Renal cortical epithelial cell (primary cell): Measurements from ENCODE around the gene TMEM123. TPM values are rescaled to one million over a fixed set of nuclear protein-coding genes. Genes with fewer than 3 reads are reported as not detected.
A peak's percentile ranks its signal among the peaks of the same experiment; 100 is the strongest.
"Not testable (repeated sequence)": the region's sequence is repeated elsewhere in the genome, so short reads cannot be mapped to it uniquely, and the experiment has no call there.

Source experiments
- DNase-seq: peaks from one replicate; pipeline ENCODE4 v3.0.0-alpha.2; 2011; ENCODE audit warnings: low read depth
- total RNA-seq: library from RNA; depleted of rRNA; stranded (reverse); fragments of >200 nt; gene quantifications from 2 replicates; pipeline ENCODE4 v1.2.3, GENCODE V29; 2014

The TMEM123 gene
- total RNA-seq, 1 donor from 2014 or later = 332 TPM

DNA sequence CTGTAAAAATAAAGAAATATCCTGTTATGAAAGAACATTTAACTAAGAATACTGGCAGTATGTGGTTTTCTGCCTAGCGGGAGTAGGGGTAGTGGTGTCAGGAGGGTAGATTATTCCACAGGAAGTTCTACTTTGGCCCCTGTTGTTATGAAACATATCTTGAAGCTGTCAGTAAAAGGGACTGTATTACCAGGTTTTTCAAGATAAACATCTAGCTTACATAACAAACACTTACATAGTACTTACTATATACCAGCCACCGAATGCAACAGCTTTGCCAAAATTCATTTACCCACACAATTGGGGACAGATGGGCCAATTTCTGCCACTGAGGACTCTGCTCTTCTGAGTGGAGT lies 3.7 kb downstream of the TMEM123 start:
- DNase-seq = no peak

DNA sequence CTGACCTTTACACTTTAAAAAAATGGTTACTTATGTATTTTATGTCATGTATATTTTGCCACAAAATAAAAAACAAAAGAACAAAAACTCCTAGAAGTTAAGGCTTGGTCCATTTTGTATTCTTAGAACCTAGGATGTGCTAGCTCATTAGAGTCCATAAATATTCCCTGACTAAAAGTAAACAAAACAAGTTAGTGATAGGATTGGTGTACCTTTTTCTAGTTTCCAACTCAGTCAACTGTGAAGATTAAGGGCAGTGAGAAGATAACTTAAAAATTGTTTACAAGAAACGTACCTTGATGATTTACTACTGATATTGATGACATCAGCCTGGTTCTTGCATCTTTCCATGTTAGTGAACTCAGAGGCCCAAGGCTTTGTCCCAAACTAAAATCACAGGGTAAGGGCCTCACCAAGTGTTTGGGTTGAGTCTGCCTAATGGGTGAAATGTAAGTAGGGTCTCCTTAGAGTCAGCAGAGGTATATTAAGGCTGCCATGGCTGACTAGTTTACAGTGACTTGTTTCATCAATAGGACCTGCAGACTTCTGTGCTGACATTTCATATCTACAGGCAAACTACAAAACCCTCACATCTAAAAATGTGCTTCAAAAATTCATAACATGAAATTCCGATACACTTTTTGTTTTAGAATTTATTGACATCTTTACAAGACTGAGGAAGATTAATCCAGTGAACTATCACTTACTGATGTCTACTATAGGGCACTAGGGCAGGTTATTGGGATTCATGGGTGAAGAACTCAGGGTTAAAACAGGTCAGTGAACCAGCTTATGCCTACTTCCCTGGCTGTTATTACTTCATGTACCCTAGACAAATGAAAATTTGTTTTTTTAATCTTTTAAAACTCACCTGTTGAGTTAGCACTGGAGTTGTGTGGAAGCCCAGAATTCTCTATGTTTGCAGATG lies 4.4 kb downstream of the TMEM123 start:
- no peak for DNase-seq

DNA sequence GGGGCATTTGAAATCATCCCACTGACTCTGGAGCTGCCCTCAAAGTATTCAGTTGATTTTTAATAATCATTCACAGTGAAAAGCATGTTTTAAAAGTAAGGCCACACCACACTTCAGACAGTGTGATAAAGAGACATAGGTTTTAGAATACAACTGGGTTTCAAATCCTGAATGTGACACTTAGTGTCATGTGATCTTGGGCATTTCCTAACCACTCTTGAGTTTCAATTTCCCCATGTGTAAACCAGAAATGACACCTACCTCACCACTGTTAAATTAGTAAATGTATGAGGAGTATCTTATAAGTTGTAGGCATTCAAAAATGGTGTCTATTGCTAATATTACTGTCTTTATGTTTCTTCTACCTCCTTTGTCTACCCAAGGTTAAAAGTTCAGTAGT lies 5.4 kb downstream of the TMEM123 start:
- DNase-seq = no peak

DNA sequence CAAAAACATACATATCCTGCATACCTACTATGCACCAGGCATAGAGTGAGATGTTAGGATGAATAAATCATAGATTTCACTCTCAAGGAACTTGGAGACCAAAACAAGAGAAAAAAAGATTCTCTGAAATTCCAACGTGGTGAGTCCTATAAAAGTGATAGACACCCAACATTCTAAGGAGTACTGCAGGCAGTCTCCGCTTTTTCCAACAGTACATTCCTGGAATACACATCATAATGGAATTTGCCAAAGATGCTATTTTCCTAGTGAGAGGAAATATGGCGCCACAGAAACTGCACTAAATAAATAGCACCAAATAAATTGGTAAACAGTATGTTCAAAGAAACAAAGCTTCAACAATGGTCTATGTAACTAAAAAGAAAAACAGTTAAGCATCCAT lies 6.0 kb downstream of the TMEM123 start:
- DNase-seq = peak; percentile 73

DNA sequence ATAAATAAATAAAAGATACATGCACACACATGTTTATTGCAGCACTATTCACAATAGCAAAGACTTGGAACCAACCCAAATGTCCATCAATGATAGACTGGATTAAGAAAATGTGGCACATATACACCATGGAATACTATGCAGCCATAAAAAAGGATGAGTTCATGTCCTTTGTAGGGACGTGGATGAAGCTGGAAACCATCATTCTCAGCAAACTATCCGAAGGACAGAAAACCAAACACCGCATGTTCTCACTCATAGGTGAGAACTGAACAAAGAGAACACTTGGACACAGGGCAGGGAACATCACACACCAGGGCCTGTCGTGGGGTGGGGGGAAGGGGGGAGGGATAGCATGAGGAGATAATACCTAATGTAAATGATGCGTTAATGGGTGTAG lies 7.9 kb downstream of the TMEM123 start:
- DNase-seq = not testable (repeated sequence)

DNA sequence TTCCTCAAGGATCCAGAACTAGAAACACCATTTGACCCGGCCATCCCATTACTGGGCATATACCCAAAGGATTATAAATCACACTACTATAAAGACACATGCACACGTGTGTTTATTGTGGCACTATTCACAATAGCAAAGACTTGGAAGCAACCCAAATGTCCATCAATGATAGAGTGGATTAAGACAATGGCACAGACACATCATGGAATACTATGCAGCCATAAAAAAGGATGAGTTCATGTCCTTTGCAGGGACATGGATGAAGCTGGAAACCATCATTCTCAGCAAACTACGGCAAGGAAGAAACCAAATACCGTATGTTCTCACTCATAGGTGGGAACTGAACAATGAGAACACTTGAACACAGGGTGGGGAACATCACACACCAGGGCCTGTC lies 8.4 kb downstream of the TMEM123 start:
- not testable (repeated sequence) for DNase-seq

DNA sequence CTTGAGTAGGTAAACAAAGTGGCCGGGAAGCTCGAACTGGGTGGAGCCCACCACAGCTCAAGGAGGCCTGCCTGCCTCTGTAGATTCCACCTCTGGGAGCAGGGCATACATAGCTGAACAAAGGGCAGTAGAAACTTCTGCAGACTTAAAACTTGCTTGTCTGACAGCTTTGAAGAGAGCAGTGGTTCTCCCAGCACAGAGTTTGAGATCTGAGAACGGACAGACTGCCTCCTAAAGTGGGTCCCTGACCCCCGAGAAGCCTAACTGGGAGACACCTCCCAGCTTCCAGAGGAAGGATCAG lies 13.6 kb downstream of the TMEM123 start:
- not testable (repeated sequence) for DNase-seq

DNA sequence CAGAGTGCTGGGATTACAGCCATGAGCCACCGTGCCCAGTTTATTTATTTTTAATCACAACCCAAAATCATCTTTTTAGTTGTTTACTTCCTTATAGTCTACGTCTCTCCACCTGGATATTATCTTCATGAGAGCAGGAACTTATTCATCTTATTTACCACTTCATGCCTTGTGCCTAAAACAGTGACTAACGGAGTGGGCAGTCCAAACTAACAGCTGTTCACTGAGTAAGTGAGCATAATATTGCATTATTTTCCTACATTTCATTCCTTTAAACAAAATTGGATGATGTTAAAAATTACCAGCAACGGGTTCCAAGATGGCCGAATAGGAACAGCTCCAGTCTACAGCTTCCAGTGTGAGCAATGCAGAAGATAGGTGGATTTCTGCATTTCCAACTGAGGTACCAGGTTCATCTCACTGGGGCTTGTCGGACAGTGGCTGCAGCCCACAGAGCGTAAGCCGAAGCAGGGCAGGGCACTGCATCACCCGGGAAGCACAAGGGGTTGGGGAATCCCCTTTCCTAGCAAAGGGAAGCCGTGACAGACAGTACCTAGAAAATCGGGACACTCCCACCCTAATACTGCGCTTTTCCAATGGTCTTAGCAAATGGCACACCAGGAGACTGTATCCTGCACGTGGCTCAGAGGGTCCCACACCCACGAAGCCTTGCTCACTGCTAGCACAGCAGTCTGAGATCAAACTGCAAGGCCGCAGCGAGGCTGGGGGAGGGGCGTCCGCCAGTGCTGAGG lies 14.1 kb downstream of the TMEM123 start:
- no peak for DNase-seq

DNA sequence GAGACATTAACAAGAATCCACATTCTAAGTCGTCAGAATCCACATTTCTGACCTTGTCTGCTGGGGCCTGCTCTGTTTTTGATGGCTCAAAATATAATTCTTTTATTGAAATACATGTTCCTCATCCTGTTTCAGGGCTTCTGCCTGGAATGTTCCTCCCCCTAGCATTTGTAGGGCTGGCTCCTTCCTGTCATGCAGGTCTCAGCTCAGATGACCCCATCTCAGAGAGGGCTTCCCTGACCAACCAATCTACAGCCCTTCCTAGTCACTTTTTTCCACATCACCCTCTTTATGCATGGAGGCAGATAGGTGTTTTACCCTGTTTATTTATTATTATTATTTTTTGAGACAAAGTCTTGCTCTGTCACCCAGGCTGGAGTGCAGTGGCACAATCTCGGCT lies 14.8 kb downstream of the TMEM123 start:
- no peak for DNase-seq

DNA sequence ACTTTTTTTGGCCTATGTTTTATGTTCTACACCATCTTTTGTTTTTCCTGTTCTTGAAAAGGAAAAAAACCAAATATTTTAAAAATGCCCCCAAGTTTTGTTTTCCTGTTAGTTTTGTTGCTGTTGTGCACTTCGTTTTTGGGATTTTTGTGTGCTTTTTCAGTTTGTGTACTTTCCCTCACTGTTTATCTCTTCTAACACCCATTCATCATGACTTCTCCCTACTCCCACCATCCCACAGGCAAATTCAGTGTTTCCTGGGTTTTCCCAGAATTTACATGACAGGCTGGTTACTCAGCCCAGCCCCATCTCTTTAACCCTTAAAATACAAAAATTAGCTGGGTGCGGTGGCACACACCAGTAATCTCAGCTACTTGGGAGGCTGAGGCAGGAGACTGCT lies 15.6 kb downstream of the TMEM123 start:
- no peak for DNase-seq

DNA sequence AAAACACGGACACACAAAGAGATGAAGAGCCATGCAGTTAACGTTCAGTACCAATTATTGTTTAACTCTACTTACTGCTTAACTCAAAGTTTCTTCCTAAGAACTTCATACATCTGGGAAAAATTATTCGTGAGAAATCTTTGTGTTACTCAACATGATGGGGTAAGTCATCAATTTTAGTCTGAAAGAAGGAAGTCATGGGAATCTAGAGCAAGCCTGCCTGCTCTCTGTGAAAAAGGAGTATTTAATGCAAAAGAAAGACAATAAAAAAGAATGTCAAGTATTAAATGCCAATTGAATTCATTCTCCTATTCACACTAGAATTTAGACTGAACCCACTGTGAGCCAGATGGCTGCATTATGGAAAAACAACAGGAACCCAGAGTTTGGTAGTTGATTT lies 16.0 kb downstream of the TMEM123 start:
- no peak for DNase-seq

DNA sequence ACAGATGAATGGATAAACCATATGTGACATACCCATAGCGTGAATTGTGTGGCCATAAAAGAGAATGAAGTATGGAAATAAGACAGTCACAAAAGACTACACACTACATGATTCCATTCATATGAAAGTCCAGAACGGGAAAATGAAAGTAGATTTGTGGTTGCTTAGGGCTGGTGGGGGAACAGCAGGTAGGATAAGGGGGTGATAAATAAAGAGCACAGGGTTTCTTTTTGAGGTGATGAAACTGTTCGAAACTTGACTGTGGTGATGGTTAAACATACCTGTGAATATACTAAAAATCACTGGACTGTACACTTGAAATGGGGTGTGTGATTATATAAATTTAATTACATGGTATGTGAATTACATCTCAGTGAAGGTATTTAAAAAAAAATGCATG lies 16.9 kb downstream of the TMEM123 start:
- DNase-seq = no peak

DNA sequence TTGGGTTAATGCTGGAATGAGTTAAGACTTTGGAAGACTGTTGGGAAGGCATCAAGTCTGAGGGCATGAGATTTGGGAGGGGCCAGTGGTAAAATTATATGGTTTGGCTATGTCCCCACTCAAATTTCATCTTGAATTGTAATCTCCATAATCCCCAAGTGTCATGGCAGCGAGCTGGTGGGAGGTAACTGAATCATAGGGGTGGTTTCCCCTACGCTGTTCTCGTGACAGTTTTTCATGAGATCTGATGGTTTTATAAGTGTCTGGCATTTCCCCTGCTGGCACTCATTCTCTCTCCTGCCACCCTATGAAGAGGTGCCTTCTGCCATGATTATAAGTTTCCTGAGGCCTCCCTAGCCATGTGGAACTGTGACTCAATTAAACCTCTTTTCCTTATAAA lies 19.0 kb downstream of the TMEM123 start:
- DNase-seq = not testable (repeated sequence)

DNA sequence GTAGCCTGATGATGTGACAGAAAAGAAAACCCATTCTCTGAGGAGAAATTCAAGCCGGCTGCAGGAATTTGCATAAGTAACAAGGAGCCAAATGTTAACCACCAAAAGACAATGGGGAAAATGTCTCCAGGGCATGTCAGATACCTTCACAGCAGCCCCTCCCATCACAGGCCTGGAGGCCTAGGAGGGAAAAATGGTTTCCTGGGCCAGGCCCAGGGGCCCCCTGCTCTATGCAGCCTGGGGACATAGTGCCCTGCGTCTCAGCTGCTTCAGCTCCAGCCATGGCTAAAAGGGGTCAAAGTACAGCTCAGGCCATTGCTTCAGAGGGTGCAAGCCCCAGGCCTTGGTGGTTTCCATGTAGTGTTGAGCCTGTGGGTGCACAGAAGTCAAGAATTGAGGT lies 20.0 kb downstream of the TMEM123 start:
- DNase-seq = not testable (repeated sequence)

DNA sequence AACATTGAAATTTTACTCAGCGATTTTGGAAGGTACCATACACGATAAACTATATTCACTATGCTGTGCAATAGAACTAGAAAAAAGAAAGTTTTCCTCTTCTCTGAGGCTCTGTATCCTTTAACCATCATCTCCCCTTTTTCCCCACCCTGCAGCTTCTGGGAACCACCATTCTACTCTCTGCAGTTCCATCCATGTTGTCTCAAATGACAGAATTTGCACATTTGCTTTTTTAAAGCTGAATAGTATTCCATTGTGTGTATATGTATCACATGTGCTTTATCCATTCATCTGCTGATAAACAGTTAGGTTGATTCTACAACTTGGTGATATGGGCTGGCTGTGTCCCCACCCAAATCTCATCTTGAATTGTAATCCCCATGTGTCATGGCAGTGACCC lies 21.2 kb downstream of the TMEM123 start:
- no peak for DNase-seq

DNA sequence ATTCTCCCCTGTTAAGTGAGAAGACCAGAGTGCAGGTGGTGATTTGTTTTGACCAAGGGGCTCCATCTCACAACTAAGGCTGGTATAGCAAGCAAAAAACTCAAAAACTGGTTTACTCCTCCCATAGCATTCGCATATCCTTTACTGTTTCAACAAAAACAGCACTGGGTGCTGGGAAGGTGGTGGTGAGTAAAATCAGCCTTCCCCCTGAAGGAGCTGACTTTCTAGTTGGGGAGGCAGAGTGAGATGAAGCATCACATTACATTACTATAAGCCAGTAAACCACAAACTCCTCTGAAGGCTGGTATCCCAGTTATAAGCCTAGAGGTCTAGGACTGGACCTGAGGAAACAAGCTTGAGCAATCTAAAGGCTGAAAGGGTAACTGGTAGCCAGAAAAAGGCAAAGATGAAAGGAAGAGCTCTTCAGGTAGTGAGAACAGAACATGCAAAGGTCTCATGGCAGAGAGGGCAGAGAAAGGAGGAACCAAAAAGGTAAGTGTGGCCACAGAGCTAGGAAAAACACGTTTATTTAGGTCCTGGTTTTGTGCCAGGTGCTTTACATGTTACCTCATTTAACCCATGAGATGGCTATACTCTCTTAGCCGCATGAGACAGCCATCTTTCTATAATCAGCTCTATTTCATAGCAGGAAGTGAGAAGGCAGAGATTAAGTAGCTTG lies 22.3 kb downstream of the TMEM123 start:
- peak; percentile 63 for DNase-seq

DNA sequence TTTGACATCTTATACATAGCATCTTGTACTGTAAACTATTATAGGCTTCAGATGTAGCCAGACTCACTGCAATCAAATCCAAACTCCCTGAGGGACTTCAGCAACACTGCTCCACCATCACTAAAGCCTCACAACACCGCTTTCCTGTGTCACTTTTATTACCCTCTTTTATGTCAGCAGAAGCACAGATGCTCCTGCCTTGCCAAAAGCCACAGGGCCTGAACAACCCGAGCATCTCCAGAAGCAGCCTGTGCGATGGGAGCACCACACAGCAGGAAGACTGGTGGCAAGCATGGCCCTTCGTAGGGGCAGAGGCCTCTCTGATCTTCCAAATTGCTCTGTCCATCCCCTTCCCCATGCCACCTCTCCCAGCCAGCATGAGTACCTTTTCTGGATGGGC lies 22.9 kb downstream of the TMEM123 start:
- no peak for DNase-seq

DNA sequence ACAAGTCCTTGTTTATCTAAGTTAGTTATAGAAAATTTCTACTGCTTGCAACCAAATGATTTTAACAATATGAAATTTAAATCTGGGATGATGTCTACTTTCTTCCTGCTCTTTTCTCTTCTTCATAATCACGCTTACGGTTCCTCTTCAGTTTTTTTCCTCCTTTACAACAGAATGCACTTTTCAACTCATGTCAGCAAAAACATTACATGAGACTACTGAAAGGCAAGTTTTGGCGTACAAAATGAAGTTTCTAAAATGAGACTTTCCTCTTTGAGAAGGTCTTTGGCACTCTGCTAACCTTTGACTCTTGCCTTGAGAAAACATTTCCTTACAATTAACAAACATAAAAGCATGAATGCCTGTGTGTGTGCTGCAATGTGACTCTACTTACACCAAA lies 23.3 kb downstream of the TMEM123 start:
- DNase-seq = no peak

DNA sequence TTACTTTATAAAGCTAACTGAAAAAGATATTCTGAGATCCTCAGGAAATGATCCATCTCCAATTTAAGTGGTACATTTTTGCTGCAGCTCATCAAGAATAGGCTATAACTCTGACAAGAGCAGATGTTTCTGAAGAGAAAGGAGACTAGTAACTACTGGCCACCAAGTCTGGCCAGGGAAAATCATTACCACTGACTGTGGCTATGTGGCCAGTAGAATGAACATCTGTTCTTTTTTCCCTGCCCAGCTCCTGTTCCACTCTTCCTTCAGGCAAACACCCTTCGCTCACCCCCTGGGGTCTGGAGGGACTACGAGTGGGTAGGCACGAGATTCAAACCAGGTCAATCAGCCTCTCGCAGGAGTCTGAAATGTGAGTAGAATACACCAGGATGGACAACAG lies 23.9 kb downstream of the TMEM123 start:
- DNase-seq = no peak

DNA sequence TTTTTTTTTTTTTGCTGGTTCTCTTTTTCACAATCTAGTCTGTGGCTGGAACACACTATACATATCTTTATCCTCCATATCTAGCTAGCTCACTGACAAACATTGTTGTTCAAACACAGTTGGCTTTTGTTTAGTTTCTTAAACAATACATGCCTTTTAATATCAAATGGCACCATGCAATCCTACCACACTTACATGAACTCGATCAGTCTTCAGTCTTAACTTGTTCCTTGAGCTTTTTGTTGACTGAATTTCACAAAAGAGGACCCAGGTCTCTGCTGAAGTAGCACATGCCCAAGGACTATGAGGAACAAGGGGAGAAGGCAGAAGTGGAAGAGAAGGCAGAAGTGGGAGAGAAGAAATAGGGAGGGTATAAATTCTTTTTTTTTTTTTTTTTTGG lies 25.5 kb downstream of the TMEM123 start:
- no peak for DNase-seq

DNA sequence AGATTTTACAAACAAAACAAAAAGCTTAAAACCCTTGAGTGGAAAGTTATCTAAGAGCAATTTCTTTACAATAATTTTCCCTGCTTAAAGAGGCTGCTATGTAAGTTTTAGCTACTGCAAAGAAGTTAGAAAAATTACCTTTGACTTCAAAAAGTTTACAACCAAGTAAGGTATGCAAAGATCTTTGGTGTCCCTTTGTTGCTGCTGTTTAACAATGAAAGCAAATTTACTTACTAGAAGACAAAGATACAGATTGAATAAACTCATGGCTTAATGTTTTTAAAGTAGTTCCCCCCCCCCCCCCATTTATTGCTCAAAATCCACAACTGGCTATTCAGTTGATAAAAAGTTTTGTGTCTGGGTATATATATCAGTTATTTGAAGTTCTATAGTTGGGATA lies 26.0 kb downstream of the TMEM123 start:
- DNase-seq = no peak

DNA sequence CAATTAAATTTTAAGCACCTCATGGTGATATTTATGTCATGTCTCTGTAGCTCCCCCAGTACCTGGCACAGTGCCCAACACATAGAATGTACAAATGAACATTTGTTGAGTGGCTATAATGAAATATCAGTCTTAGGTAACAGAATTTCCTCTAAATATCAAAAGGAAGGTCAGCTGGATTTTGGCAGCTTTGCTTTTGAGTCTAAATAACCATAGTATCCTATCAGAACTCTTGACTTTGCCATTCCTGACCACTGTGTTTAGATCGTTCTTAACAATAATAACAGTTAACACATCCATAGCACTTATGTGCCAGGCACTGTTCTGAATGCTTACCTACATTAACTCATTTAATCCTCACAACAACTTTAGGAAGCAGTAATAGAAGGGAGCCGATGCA lies 26.6 kb downstream of the TMEM123 start:
- DNase-seq = no peak

DNA sequence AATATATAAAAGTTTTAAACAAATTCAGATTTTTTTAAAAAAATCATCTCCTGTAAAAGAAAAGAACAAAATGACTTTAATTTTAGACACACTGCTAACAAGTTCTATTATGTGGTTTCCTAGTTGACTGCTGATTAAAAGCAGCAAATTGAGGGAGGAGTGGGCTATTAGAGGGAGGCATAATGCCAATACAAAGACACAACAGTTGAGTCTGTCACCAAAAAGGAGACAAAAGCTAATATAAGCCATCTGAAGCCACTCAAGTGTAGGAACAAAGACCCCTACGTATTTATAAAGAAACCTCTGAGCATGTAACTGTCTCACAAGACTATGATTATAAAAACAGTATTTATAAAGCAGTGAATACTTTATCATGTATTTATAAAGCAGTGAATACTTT lies 28.6 kb downstream of the TMEM123 start:
- no peak for DNase-seq
